Cortex of kidney (tissue), 1 donor: Measurements from ENCODE around the gene ANKRD33.
"Not testable (repeated sequence)": the region's sequence is repeated elsewhere in the genome, so short reads cannot be mapped to it uniquely, and the experiment has no call there.

Experiments used
- DNase-seq: peaks from one replicate; lab custom pipeline; 2025; lab: John Stamatoyannopoulos, UW

The ANKRD33 gene

DNA sequence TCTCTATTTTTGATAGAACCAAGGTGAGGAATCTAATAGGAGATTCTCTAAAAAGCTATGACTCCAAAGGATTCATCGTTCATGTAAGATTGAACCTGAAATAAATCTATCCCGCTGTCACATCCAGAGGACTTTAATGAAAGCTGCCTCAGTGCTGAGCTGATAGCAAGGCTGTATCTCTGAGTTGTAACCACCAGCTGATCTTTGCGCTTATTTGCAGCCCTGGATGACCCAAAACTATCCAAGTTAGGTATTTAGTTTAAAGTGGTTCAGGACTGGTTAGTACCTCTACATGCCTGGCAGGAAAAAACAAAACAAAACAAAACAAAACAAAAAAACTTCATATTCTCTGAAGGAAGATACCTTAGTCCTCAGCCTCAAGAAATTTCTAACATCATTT is 8.8 kb upstream of the ANKRD33 start:
- no peak for DNase-seq

DNA sequence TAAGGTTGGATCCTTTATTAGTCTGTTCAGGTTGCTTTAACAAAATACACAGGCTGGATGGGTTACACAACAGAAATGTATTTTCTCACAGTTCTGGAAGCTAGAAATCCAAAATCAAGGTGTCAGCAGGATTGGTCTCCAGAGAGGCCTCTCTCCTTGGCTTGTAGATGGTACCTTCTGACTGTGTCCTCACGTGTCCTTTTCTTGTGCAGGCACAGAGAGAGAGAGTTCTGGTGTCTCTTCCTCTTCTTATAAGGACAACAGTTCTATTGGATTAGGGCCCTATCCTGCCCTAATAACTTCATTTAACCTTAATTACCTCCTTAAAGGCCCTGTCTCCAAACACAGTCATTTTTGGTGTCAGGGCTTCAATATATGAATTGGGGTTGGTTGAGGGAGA is 4.6 kb upstream of the ANKRD33 start:
- DNase-seq: no peak

DNA sequence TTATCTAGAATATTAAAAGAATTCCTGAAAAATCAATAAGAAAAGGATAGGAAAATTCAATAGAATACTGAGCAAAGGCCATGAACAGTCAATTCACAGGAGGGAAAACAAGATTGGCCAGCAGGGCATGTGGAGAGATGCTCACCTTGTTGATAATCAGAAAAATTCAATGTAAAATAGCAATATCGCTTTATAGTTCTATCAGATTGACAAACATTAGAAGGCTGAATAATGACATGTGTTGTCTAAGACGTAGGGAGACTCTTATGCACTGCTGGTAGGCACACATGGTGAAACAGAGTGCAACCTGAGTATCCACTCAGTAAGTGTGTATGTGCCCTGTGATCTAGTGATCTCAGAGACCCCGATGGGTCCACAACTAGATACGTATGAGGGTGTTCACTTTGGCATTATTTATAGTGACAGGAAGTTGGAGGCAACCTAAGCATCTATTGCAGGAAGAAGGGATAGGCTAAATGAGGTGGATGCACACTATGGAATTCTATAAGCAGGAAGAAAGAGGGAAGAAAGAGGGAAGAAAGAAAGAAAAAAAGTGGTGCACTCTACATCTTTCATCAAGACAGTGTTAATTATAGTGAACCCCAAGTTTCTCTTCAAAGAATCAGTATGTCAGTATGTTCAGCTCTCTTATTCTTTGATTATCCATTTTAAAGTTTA is 3.8 kb upstream of the ANKRD33 start:
- DNase-seq: no peak

DNA sequence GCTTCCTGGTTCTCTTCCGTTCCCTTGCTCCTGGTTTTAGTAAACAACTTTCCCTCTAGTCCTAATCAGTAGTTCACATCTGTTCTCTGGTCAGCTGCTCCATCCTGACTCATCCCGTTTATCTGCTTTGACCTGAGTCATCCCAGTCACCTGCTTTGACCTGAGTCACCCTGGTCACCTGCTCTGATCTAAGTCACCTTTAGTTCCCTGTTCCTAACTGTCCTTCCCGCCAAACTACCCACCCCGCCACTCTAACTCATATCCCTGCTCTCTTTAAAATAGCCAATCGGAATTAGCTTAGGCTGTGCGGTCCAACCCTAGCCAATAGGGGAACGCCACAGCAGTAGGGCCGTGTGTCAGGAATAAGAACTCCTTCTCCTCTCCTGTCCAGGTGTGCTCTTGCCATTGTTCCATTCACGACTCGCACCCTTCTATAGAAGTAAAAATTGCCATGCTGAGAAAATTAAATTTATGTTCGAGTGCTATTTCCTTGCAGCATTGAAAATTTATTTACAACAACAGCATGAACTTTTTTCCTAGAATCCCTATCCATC is 3.1 kb upstream of the ANKRD33 start:
- DNase-seq: no peak

DNA sequence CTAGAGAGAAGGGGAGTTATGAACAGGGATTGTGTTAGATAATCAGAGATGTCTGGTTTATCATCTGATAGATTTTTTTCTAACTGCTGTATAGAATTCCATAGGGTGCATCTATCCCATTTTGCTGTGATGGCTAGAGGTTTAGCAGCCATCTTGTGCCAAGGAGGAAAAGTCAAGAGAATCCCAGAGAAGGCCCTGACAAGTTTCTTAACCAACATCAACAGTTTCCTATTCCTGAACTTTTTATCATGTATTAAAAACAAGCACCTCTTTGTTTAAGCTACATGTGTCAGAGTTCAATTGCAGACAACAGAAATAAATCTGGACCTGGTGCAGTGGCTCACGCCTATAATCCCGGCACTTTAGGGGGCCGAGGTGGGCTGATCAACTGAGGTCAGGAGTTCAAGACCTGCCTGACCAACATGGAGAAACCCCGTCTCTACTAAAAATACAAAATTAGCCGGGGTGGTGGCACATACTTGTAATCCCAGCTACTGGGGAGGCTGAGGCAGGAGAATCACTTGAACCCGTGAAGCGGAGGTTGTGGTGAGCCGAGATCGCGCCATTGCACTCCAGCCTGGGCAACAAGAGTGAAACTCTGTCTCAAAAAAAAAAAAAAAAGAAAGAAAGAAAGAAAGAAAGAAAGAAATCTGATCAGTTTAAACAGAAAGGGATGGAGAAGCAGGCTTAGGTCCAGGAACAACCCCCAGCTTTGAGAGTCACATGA is 2.4 kb upstream of the ANKRD33 start:
- not testable (repeated sequence) for DNase-seq

DNA sequence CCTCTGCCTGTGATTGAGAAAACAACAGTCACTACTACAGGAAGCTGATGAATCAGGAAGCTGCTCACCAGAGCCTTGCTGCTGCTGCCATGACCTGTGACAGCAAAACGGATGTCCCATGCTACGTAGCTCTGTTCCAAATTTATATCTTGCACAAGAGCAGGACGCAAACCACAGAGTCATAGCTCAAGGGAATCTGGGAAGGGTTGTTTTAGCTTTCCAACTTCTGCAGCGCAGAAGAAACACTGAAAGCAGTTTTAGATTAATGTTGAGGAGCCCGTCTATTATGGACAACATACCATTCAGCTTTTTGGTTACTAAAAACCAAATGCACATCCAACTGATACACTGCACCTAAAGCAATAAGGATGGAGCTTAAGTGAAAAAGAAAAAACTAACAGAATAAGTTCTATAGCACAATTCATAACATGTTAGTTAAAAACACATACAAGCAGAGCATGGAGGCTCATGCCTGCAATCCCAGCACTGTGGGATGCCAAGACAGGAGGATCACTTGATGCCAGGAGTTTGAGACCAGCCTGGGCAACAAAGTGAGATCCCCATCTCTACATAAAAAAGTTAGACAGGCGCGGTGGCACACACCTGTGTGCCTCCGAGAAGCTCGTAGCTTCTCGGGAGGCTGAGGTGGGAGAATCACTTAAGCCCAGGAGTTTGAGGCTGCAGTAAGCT is 1.7 kb upstream of the ANKRD33 start:
- DNase-seq: no peak

DNA sequence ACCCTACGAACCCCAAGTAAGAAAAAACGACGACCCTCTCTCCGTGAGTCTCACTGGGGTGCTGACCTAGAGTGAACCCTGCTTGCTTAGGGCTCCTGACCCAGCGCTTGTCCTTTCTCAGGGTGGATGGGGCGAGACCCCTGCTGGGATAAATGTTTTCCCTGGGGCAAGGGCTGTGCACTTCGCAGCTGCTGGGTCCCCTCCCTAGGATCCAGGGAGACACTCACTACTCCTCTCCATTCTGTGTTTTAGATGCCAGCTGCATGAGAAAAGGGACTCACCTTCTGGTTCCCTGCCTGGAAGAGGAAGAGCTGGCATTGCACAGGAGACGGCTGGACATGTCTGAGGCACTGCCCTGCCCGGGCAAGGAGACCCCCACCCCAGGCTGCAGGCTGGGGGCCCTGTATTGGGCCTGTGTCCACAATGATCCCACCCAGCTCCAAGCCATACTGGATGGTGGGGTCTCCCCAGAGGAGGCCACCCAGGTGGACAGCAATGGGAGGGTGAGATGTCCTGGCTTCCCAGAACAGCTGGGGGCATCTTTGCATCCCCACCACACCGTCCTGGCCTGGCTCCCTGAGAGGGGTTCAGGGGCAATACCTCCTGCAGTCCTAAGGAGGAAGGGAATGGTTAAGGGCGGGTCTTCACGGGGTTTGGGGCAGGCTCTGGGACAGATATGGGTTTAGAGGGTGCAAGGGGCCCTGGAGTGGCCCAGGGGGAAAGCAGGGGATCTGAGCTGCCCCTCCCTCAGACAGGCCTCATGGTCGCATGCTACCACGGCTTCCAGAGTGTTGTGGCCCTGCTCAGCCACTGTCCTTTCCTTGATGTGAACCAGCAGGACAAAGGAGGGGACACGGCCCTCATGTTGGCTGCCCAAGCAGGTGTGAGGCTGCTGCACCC is 663 bp downstream of the ANKRD33 start:
- DNase-seq: no peak

DNA sequence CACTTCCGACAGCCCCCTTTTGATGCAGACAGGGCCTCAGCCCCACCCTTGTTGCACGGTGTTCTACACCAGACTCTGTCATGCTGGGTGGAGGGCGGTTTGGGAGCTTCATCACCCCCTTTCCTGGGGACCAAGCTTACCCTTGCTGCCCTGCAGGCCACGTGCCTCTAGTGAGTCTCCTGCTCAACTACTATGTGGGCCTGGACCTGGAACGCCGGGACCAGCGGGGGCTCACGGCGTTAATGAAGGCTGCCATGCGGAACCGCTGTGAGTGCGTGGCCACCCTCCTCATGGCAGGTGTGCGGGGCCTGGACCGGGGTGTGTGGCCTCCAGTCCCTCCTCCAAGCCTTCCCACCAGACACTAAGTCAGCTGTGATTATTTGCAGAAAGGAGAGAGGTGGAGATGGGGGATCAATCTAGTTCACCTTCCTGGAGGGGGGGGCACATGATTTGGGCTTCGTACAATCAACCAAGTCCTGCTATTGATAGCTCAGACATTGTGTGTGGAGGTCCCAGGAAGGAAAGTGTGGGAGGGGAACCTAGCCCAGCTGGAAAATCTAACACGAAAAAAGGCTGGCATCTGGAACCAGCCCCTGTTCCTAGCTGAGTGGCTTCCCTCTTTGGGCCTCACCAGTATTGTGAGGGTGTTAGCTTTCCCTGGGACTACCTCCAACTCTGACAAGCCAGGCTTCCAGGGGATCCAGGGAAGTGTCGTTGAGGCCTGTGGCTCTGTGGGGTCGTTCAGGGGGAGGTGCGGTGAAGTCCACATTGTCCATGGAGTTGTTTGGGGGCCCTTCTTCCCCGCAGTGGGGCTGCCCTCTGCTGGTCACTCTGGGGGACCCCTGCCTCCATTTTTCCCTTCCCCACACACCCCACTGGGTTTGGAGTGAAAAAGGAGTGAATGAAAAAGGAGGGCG is 1.6 kb downstream of the ANKRD33 start:
- DNase-seq: no peak

DNA sequence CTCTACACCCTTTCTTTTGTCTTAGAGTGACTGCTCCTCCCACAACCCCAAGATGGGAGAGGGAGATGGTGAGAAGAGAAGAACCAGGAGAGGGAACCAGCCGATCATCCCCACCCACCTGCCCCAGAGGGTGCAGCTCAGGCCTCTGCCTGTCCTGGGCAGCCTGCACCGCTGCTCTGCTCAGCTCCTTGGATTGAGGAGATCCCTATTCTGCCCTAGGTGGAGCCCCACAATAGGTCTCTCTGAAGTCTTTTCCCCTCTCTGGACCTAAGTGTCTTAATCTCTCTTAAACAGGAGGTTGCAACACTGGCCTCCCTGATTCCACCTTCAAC is 2.2 kb downstream of the ANKRD33 start:
- DNase-seq: no peak

DNA sequence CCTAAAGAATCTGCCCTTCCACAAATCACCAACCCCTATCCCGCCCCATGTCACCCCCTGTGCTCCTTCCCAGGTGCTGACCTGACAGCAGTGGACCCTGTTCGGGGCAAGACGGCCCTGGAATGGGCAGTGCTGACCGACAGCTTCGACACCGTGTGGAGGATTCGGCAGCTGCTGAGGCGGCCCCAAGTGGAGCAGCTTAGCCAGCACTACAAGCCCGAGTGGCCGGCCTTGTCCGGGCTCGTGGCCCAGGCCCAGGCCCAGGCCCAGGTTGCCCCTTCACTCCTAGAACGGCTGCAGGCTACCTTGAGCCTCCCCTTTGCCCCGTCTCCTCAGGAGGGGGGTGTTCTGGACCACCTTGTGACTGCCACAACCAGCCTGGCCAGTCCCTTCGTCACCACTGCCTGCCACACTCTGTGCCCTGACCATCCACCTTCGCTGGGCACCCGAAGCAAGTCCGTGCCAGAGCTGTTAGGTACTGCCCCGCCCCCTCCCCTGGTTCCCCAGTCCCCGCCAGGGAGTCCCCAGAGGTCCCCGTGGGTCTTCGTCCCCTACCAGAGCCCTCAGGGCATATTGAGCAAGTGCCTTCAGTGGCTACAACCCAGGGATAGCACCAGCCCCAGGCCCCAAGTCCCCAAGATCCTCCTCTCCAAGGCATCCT is 2.7 kb downstream of the ANKRD33 start:
- no peak for DNase-seq

DNA sequence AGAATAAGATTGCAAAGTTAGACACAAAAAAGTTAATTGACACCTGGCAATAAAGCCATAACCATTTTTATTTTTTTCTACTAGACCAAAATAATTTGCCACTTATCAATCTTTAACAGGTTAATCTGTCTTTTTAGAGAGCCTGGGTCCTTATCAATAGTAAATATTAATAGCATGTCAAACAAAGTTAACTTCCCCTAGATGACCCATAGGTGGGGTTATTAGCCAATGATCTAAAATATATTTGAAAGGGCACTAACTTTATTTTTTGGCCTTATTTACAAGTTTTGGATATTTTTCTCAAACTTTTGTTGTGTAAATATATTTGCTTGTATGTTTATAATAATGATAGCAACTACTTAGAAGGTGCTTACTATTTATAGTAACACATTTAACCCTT is 3.9 kb downstream of the ANKRD33 start:
- no peak for DNase-seq

DNA sequence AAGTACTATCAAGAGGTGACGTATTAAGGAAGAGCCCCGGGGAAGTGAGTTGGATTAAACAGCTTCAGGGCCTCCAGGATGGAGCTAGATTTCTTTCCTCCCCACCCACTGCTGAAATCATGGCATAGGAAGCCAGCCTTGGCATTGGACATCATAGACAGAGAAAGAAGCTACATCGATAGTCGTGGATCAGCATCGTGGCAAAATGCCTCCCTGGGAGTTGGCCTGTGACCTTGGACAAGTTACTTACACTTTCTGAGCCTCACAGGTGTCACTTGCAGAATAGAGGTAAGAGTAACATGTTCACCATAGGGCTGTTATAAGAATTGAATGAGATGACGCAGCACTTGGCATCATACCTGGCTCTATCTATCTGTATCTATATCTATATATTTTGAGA is 5.9 kb downstream of the ANKRD33 start:
- no peak for DNase-seq

DNA sequence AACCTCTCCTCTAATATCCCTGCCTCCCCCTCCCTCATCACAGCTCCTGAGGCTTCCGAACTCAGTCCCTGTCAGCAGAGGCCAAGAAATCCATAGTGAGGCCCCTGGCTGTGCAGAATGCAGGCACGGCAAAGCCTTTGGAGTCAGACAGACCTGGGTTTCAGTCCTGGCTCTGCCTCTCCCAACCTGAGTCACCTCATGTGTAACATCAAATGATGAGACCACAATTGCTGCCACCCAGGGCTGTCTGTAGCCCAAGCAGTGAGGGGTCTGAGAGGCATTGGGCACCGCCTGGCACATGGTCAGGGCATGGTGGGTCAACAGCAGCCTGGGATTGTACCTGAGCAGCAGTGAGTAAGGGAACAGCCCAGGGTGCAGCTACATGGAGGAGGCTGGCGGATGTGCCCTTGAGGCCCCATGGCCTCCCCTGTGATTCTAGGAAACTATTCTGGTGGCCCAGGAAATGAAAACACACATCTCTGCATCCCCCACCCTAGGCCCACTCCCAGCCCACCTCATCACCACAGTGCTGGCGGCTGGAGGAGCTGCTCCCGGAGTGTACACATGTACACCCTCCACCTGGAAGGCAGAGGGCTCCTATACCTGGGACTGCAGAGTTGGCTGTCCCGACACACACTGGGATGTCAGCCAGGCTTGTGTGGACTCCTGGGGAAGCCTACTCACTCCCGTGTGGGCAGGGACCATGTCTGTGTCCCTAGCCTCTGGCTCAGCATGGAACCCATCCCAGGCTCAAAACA is 7.7 kb downstream of the ANKRD33 start:
- no peak for DNase-seq

DNA sequence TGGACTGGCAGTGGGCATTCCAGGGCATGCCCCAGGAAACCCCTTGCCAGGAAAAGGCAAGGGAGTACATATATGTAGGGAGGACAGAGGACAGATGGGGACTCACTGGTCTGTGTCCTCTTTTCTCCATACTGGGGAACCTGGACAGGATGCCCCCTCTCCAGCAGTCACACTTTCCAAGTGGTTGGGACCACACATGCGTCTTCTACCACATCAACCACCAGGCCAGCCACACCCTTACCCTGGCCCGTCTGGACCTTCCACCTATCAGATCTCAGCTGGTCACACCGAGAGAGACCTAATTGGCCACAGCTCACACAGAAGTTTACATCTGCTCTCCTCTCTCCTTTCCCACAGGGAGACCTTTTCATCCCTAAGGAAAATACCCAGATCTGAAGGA is 8.3 kb downstream of the ANKRD33 start:
- no peak for DNase-seq

DNA sequence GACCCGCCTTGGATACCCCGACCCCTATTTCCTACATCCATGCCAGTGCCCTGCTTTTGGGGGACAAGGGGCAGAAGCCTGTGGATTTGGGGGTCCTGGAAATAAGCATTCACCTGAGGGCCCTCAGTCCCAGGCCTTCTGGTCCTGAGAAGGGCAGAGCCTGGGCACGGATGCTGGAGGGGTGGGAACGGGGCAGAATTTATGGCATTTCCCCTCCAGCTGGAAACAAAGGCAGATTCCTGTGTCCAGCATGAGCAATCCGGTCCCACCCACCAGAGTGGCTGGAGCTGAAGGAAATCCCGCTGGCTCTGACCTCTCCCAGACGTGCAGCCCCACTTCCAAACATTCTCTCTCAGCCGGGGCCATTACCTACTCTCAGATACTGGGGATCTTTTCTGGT is 9.3 kb downstream of the ANKRD33 start:
- DNase-seq: no peak

DNA sequence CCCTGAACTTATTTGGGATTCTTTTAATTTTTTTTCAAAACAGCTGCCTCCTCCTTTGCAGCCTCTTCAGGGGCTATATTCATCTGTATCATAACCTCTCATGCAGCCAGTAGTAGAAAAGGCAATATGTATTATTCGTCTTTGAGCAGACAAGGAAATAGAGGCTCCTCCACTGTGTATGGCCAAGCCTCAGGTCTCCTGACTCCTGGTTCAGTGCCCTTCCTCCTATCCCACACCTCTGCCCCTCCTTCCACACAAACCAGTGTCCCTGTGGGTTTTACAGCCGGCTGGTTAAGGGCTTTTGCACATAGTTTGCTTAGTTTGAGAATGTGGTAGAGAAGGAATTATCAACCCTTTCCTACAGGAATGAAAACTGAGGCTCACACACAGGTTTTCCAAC is 10.6 kb downstream of the ANKRD33 start:
- no peak for DNase-seq

DNA sequence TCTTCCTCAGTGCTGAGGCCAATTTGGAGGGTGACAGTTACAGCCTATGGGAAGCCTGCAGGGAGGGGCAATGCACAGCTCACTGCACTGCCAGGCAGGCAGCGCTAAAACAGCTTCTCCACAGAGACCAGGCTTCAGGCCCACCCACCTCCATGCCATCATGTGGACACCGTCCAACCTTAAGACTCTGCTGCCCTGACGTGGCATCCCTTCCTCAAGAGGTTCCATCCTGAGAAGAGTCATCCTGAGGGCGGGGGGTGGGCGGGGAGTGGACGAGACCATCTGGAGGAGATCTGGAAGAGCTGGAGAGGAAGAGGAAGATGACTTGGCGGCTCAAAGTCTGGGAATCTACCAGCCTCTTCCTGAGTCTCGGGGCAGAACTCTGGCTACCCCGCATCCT is 11.0 kb downstream of the ANKRD33 start:
- DNase-seq: no peak

DNA sequence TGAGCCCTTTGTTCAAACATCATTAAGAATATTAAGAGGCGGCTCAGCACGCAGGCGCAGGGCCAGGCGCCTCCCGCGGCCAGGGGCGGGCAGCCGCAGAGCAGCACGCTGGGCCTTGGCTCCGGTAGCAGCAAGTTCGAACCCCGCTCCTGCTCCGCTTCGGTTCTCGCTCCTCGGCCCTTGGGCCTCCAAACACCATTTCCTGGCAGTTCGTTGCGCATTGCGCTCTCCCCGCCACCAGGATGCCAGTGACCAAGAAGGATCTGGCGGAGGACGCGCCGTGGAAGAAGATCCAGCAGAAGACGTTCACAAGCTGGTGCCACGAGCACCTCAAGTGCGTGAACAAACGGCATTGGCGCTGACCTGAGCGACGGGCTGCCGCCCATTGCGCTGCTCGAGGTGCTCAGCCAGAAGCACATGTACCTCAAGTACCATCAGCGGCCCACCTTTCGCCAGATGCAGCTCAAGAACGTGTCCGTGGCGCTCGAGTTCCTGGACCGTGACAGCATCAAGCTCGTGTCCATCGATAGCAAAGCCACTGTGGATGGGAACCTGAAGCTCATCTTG is 12.5 kb downstream of the ANKRD33 start:
- no peak for DNase-seq

DNA sequence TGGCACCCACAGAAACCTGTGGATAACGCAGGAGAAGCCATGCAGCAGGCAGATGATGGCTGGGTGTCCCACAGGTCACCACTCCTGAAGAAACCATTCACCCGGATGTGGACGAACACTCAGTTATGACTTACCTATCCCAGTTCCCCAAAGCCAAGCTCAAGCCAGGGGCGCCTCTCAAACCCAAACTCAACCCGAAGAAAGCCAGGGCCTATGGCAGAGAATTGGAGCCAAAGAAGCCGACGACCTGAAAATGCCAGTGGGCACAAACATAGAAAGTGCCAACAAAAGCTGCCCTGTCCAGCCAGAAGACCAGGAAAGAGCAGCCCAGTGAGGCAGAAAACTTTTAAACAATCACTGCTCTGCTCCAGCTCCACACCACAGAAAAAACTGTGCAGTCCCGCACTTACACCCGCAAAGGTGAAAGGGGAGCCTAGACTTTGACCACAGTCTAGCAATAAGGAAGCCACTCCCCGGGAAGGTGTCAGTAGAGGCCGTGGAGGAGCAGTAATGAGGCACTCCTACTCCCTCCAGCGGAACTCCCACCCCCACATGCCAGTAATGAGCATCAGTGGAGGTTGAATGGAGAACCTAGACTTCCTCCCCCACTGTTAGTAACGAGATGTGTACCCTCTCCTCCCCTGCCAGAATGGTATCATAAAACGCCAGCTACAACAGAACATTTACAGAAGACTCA is 13.4 kb downstream of the ANKRD33 start:
- DNase-seq: no peak
